K562 (cell line): ENCODE measurements around the gene INTS6. TPM values are rescaled to one million over a fixed set of nuclear protein-coding genes. Genes with fewer than 3 reads are reported as not detected.

Experiments used
- ATAC-seq: fragments of 200-7000 bp; cut with Tn5 transposase; 3 replicates; pipeline ENCODE4 v1.9.1; 2020; ENCODE audit warnings: moderate library complexity
- BruUV-seq: library from RNA; stranded (reverse); fragments of 400-500 nt; replicated peaks from 2 replicates; lab custom pipeline; 2021; lab: Mats Ljungman, UMichigan
- CTCF ChIA-PET: fragments of 300-600 bp; formaldehyde crosslinking; extraction: SDS; loops from one replicate; lab custom pipeline; 2021; ENCODE audit warnings: low intra/inter-chr PET ratio; lab: Yijun Ruan, JAX
- POLR2A ChIA-PET: fragments of 300-600, 350-650 bp; sonication (Branson Sonifier 250); formaldehyde crosslinking; extraction: SDS; loops from one replicate; lab custom pipeline; 2021; ENCODE audit warnings: antibody characterized with exemption, inconsistent platforms; lab: Yijun Ruan, JAX
- DNase-seq, 4 experiments: peaks; one replicate each; pipeline versions ENCODE4 v3.0.0 to v3.0.0-alpha.2; 2011 to 2018; ENCODE audit warnings: low spot score in 3 of 4, mixed read lengths in 3 of 4; ENCODE audit errors: extremely low read depth in 1 of 4
- FAIRE-seq: peaks from 2 replicates; lab custom pipeline; 2011; peaks lifted over from hg19 to GRCh38; lab: Jason Lieb, UNC
- H2AFZ ChIP-seq: 2 replicates; pipeline ENCODE4 v1.6.0; 2011; ENCODE audit warnings: low read depth, low read length, control low read depth, inconsistent platforms
- H3K27ac ChIP-seq: fragments of 200-600 bp; 3 replicates; pipeline ENCODE4 v1.8.0; 2011; ENCODE audit warnings: low read depth, mild to moderate bottlenecking, control low read depth, inconsistent platforms, low read length, moderate library complexity, mixed read lengths; ENCODE audit errors: extremely low read depth
- H3K27me3 ChIP-seq, 2 experiments: fragments of 300-600 bp in 1 of 2; 2 replicates in 1 of 2; 3 replicates in 1 of 2; pipeline versions ENCODE4 v1.6.0 to v1.8.0; 2011; ENCODE audit warnings: inconsistent platforms in 2 of 2, low read length in 2 of 2, mild to moderate bottlenecking in 1 of 2, mixed read lengths in 1 of 2, moderate library complexity in 1 of 2; ENCODE audit not compliant: control insufficient read depth in 2 of 2, insufficient read depth in 2 of 2
- H3K36me3 ChIP-seq: fragments of 300-600 bp; 3 replicates; pipeline ENCODE4 v1.8.0; 2011; ENCODE audit warnings: mild to moderate bottlenecking, low read length, inconsistent platforms; ENCODE audit not compliant: control insufficient read depth, insufficient read depth
- H3K4me1 ChIP-seq, 2 experiments: fragments of 200-600 bp in 1 of 2; replicated peaks in 1 of 2; 2 replicates in 1 of 2; 3 replicates in 1 of 2; pipeline versions ENCODE4 v1.5.1 to v1.8.0; 2011; ENCODE audit warnings: inconsistent platforms in 2 of 2, low read length in 2 of 2, mild to moderate bottlenecking in 1 of 2, mixed read lengths in 1 of 2, moderate library complexity in 1 of 2; ENCODE audit not compliant: control insufficient read depth in 2 of 2, insufficient read depth in 2 of 2
- H3K4me2 ChIP-seq: 2 replicates; pipeline ENCODE4 v1.6.1; 2011; ENCODE audit warnings: low read length, control low read depth, inconsistent platforms, mixed read lengths; ENCODE audit not compliant: insufficient read depth
- H3K4me3 ChIP-seq: fragments of 200-600 bp; sonication (generic), shearing (Covaris generic); 2 replicates; pipeline ENCODE4 v1.5.1; 2016; ENCODE audit warnings: control low read depth, inconsistent platforms
- H3K79me2 ChIP-seq: fragments of 200-600 bp; 3 replicates; pipeline ENCODE4 v1.8.0; 2011; ENCODE audit warnings: low read length, inconsistent platforms; ENCODE audit not compliant: control insufficient read depth, insufficient read depth
- H3K9ac ChIP-seq, 2 experiments: 2 replicates each; pipeline versions ENCODE4 v1.6.0 to v1.6.1; 2011; ENCODE audit warnings: low read depth in 2 of 2, low read length in 2 of 2, control low read depth in 1 of 2, inconsistent platforms in 1 of 2, mild to moderate bottlenecking in 1 of 2, mixed read lengths in 1 of 2; ENCODE audit not compliant: insufficient read depth in 1 of 2
- H3K9me1 ChIP-seq: one replicate; pipeline ENCODE4 v1.6.0; 2011; ENCODE audit warnings: inconsistent platforms, mild to moderate bottlenecking, low read length, moderate library complexity; ENCODE audit not compliant: control insufficient read depth, insufficient read depth
- H3K9me3 ChIP-seq: replicated peaks from 2 replicates; pipeline ENCODE4 v1.5.1; 2011; ENCODE audit warnings: low read depth, low read length, inconsistent platforms; ENCODE audit not compliant: control insufficient read depth, insufficient read depth
- H4K20me1 ChIP-seq: replicated peaks from 2 replicates; pipeline ENCODE4 v1.6.1; 2011; ENCODE audit warnings: low read length, inconsistent platforms, mixed read lengths; ENCODE audit not compliant: control insufficient read depth, insufficient read depth
- BRF2 ChIP-seq: IDR thresholded peaks from 3 replicates; pipeline ENCODE4 v1.6.1; 2011; ENCODE audit warnings: borderline replicate concordance, mild to moderate bottlenecking; ENCODE audit not compliant: insufficient read length, insufficient read depth
- CBFA2T3 ChIP-seq: fragments of 450-650 bp; IDR thresholded peaks from 2 replicates; pipeline ENCODE4 v1.6.1; 2017
- MXI1 ChIP-seq: IDR thresholded peaks from 2 replicates; pipeline ENCODE4 v1.6.1; 2011; ENCODE audit warnings: low read depth, mild to moderate bottlenecking, improper control_type of control experiment, low read length
- OTX1 ChIP-seq: fragments of 450-650 bp; formaldehyde crosslinking; IDR thresholded peaks from 2 replicates; pipeline ENCODE4 v1.4.0; 2022; ENCODE audit warnings: mild to moderate bottlenecking
- PYGO2 ChIP-seq: fragments of 450-650 bp; IDR thresholded peaks from 2 replicates; pipeline ENCODE4 v1.6.1; 2016; ENCODE audit warnings: mild to moderate bottlenecking, missing genetic modification characterization, moderate library complexity, missing compliant biosample characterization
- RBFOX2 ChIP-seq: fragments of 200-400 bp; formaldehyde crosslinking; IDR thresholded peaks from 2 replicates; pipeline ENCODE4 v1.6.1; 2017; ENCODE audit warnings: low read depth, mild to moderate bottlenecking, low read length, moderate library complexity
- TAF9B ChIP-seq: fragments of 450-650 bp; IDR thresholded peaks from 2 replicates; pipeline ENCODE4 v1.6.1; 2018; ENCODE audit warnings: mild to moderate bottlenecking; ENCODE audit not compliant: partially characterized antibody
- XRCC4 ChIP-seq: IDR thresholded peaks from one replicate; pipeline ENCODE4 v1.6.1; 2011; ENCODE audit not compliant: insufficient read depth, insufficient read length; ENCODE audit errors: extremely low read depth
- ZNF75A ChIP-seq: fragments of 450-650 bp; formaldehyde crosslinking; IDR thresholded peaks from 2 replicates; pipeline ENCODE4 v1.4.0; 2020; ENCODE audit warnings: mild to moderate bottlenecking
- ZNF830 ChIP-seq: fragments of 250-450 bp; sonication (Bioruptor Pico); IDR thresholded peaks from 2 replicates; pipeline ENCODE4 v1.5.0; 2021; ENCODE audit warnings: mild to moderate bottlenecking
- WGBS: fragments of 100-300 bp; shearing (Covaris generic); methylation state at CpG from one replicate; pipeline ENCODE4 v1.1.6; 2016; ENCODE audit warnings: low coverage, mixed read lengths; ENCODE audit not compliant: insufficient coverage; ENCODE audit errors: missing lambda C conversion rate; 5-methylcytosine and 5-hydroxymethylcytosine counted together
- in situ Hi-C: fragments of 300-500 bp; cut with MboI; formaldehyde crosslinking; loops from 4 replicates; pipeline ENCODE4 v1.15.0; 2018; ENCODE audit warnings: inconsistent platforms, mixed read lengths
- intact Hi-C: fragments of 100-400 bp; cut with micrococcal nuclease; formaldehyde crosslinking; loops from 2 replicates; pipeline ENCODE4 v1.14.2; 2022
- polyA plus RNA-seq, 8 experiments: library from polyadenylated mRNA; depleted of rRNA in 4 of 8; stranded (reverse) in 5 of 8; unstranded in 3 of 8; fragments of >200 nt; fragmentation: Nextera tagmentation in 2 of 8; fragmentation: Illumina TruSeq in 1 of 8; extraction: Ambion mirVana in 2 of 8; extraction: Trizol in 1 of 8; gene quantifications; 2 replicates each; pipeline versions ENCODE4 v1.2.1 to v1.2.3, GENCODE V29; 2011 to 2014; ENCODE audit warnings: inconsistent platforms in 1 of 8, missing spikeins in 1 of 8
- total RNA-seq, 7 experiments: library from RNA; depleted of rRNA in 6 of 7; stranded (reverse); fragments of >200 nt in 6 of 7; fragmentation: Illumina TruSeq in 2 of 7; extraction: Trizol in 2 of 7; gene quantifications; 2 replicates each; pipeline versions ENCODE4 v1.2.1 to v1.2.3, GENCODE V29; 2011 to 2021; ENCODE audit warnings: low replicate concordance in 1 of 7

Gene INTS6
- total and polyA plus RNA-seq, 9 of the 15 experiments (the other 6 are each of a cell fraction or from before 2014, with no cell fraction given): 3.7 to 29.8 (median 16.1) TPM

GRCh38 chr13:51364404-51365008, 88.3 kb downstream of the INTS6 start:
- no peaks in the 10 kb centered on the region for H3K27me3 ChIP-seq
- DNase-seq (no peak), FAIRE-seq (no peak), ATAC-seq (no peak)
- intact Hi-C loops (no loop called here), in situ Hi-C loops (no loop called here)
- no peak overlapping the region for H3K4me2 ChIP-seq
- no TSS peak for BruUV-seq
- no peak overlapping the region for H3K27ac ChIP-seq
- no peak overlapping the region for H3K4me3 ChIP-seq
- no peaks in the 10 kb centered on the region for H3K79me2 ChIP-seq
- no peaks in the 10 kb centered on the region for H4K20me1 ChIP-seq
- ChIA-PET CTCF (no interaction called here), POLR2A (no interaction called here)
- no peaks in the 10 kb centered on the region for H3K9me3 ChIP-seq
- no peaks in the 10 kb centered on the region for H3K9me1 ChIP-seq
- H3K4me1 ChIP-seq: no peaks in the 10 kb centered on the region; a peak in 1 of 5 replicates
- WGBS: 66% methylated on average over 3 of the region's 3 CpGs
- H2AFZ ChIP-seq: no peak overlapping the region
- no peak for TF ChIP-seq ZNF830 (CRISPR knock-in tag)
- no peak for TF ChIP-seq PYGO2 (tag)
- no peak for TF ChIP-seq ZNF75A (CRISPR knock-in tag)
- TF ChIP-seq MXI1: no peak
- TF ChIP-seq TAF9B: no peak
- TF ChIP-seq RBFOX2: no peak
- no peak for TF ChIP-seq CBFA2T3
- TF ChIP-seq BRF2: no peak
- no peak for TF ChIP-seq OTX1 (CRISPR knock-in tag)
- TF ChIP-seq XRCC4: no peak
- peaks cover 62% of the 10 kb centered on the region; the same call in 2 of the 3 replicates for H3K36me3 ChIP-seq
- no peak overlapping the region for H3K9ac ChIP-seq
